ENCODE results near the gene SETDB2.

Gene SETDB2

GRCh38 chr13:49424011-49424560 lies 20.0 kb upstream of the SETDB2 start:
- Histone ChIP-seq H3F3A (ENCODE audit: low read depth) (no peaks in the 10 kb centered on the region), H3K4me3 (ENCODE audit: low read length, poor library complexity, severe bottlenecking) (no peak overlapping the region), H2AFZ (ENCODE audit: low read length) (no peak overlapping the region), H3K27me3 (ENCODE audit: insufficient read depth, low read length, poor library complexity, severe bottlenecking) (no peaks in the 10 kb centered on the region), H3K36me3 (ENCODE audit: insufficient read depth, low read length) (no peaks in the 10 kb centered on the region), H3K4me2 (ENCODE audit: low read depth, low read length, poor library complexity, severe bottlenecking) (no peak overlapping the region), H4K20me1 (ENCODE audit: insufficient read depth, low read length, poor library complexity, severe bottlenecking) (no peaks in the 10 kb centered on the region), H3K9me2 (replicated peaks; ENCODE audit: low read depth, low read length) (no peaks in the 10 kb centered on the region), H3K79me2 (ENCODE audit: insufficient read depth, low read length) (no peaks in the 10 kb centered on the region), H3K9me3 (ENCODE audit: insufficient read depth, low read depth, low read length) (no peaks in the 10 kb centered on the region), H3K9ac (ENCODE audit: low read depth, low read length, poor library complexity, severe bottlenecking) (no peak overlapping the region), H3K4me1 (ENCODE audit: insufficient read depth, low read length, poor library complexity, severe bottlenecking) (no peaks in the 10 kb centered on the region)
- TF ChIP-seq CTCF (conservative IDR thresholded peaks at IDR 0.05; ENCODE audit: low read length), result no peak
- no peak for TF ChIP-seq EZH2phosphoT487 (IDR thresholded peaks at IDR 0.05; ENCODE audit: borderline replicate concordance)

GRCh38 chr13:49428041-49428763 lies 15.9 kb upstream of the SETDB2 start:
- H4K20me1 ChIP-seq (ENCODE audit: insufficient read depth, low read length, poor library complexity, severe bottlenecking), result no peaks in the 10 kb centered on the region
- no peak overlapping the region for H2AFZ ChIP-seq (ENCODE audit: low read length)
- H3K27me3 ChIP-seq (ENCODE audit: insufficient read depth, low read length, poor library complexity, severe bottlenecking), result no peaks in the 10 kb centered on the region
- H3K9ac ChIP-seq (ENCODE audit: low read depth, low read length, poor library complexity, severe bottlenecking), result no peak overlapping the region
- H3K4me2 ChIP-seq (ENCODE audit: low read depth, low read length, poor library complexity, severe bottlenecking), result no peak overlapping the region
- H3K9me2 ChIP-seq (replicated peaks; ENCODE audit: low read depth, low read length), result no peaks in the 10 kb centered on the region
- H3K4me3 ChIP-seq (ENCODE audit: low read length, poor library complexity, severe bottlenecking), result no peak overlapping the region
- no peaks in the 10 kb centered on the region for H3K9me3 ChIP-seq (ENCODE audit: insufficient read depth, low read depth, low read length)
- no peaks in the 10 kb centered on the region for H3F3A ChIP-seq (ENCODE audit: low read depth)
- H3K79me2 ChIP-seq (ENCODE audit: insufficient read depth, low read length), result no peaks in the 10 kb centered on the region
- H3K4me1 ChIP-seq (ENCODE audit: insufficient read depth, low read length, poor library complexity, severe bottlenecking), result no peaks in the 10 kb centered on the region
- no peak for TF ChIP-seq CTCF (conservative IDR thresholded peaks at IDR 0.05; ENCODE audit: low read length)
- TF ChIP-seq EZH2phosphoT487 (IDR thresholded peaks at IDR 0.05; ENCODE audit: borderline replicate concordance), result no peak
- H3K36me3 ChIP-seq (ENCODE audit: insufficient read depth, low read length), result no peaks in the 10 kb centered on the region

- no peak overlapping the region for H3K4me3 ChIP-seq (ENCODE audit: low read length, poor library complexity, severe bottlenecking)
Observed at GRCh38 chr13:49429121-49429520, 15.0 kb upstream of the SETDB2 start.

More at GRCh38 chr13:49429121-49429520, 15.0 kb upstream of the SETDB2 start:
- no peaks in the 10 kb centered on the region for H3K27me3 ChIP-seq (ENCODE audit: insufficient read depth, low read length, poor library complexity, severe bottlenecking)
- H3K9me3 ChIP-seq (ENCODE audit: insufficient read depth, low read depth, low read length), result no peaks in the 10 kb centered on the region
- H3K36me3 ChIP-seq (ENCODE audit: insufficient read depth, low read length), result no peaks in the 10 kb centered on the region
- no peaks in the 10 kb centered on the region for H3K79me2 ChIP-seq (ENCODE audit: insufficient read depth, low read length)
- H3K9me2 ChIP-seq (replicated peaks; ENCODE audit: low read depth, low read length), result no peaks in the 10 kb centered on the region
- TF ChIP-seq EZH2phosphoT487 (IDR thresholded peaks at IDR 0.05; ENCODE audit: borderline replicate concordance), result no peak
- TF ChIP-seq CTCF (conservative IDR thresholded peaks at IDR 0.05; ENCODE audit: low read length), result no peak
- no peak overlapping the region for H3K4me2 ChIP-seq (ENCODE audit: low read depth, low read length, poor library complexity, severe bottlenecking)
- H3K9ac ChIP-seq (ENCODE audit: low read depth, low read length, poor library complexity, severe bottlenecking), result no peak overlapping the region
- no peak overlapping the region for H2AFZ ChIP-seq (ENCODE audit: low read length)
- H3F3A ChIP-seq (ENCODE audit: low read depth), result no peaks in the 10 kb centered on the region
- H4K20me1 ChIP-seq (ENCODE audit: insufficient read depth, low read length, poor library complexity, severe bottlenecking), result no peaks in the 10 kb centered on the region
- no peaks in the 10 kb centered on the region for H3K4me1 ChIP-seq (ENCODE audit: insufficient read depth, low read length, poor library complexity, severe bottlenecking)
